Upper lobe of right lung (tissue), 1 donor: ENCODE results near the gene KRT4. TPM values are rescaled to one million over a fixed set of nuclear protein-coding genes. Genes with fewer than 3 reads are reported as not detected.

Source experiments
- ATAC-seq: fragments of 200-7000 bp; cut with Tn5 transposase; one replicate; pipeline ENCODE4 v1.9.1; 2020; ENCODE audit warnings: mild to moderate bottlenecking, moderate library complexity
- DNase-seq: peaks from one replicate; pipeline ENCODE4 v3.0.0-alpha.2; 2020
- H3K27ac ChIP-seq: fragments of 200-600 bp; one replicate; pipeline ENCODE4 v1.8.0; 2022
- H3K27me3 ChIP-seq: fragments of 200-600 bp; one replicate; pipeline ENCODE4 v1.8.0; 2022; ENCODE audit warnings: mild to moderate bottlenecking
- H3K36me3 ChIP-seq: fragments of 200-600 bp; one replicate; pipeline ENCODE4 v1.8.0; 2022
- H3K4me1 ChIP-seq: fragments of 200-600 bp; one replicate; pipeline ENCODE4 v1.8.0; 2022
- H3K4me3 ChIP-seq: fragments of 200-600 bp; one replicate; pipeline ENCODE4 v1.8.0; 2022; ENCODE audit warnings: mild to moderate bottlenecking
- H3K9me3 ChIP-seq: fragments of 200-600 bp; one replicate; pipeline ENCODE4 v1.8.0; 2022
- intact Hi-C: fragments of 100-400 bp; cut with DNase I; formaldehyde crosslinking; loops from one replicate; pipeline ENCODE4 v1.11.0; 2022
- total RNA-seq: library from RNA; stranded (reverse); fragmentation: NEBNext Ultra II Directional; extraction: Animal tissue kit (Norgen Biotek cat#: 25700); gene quantifications from one replicate; pipeline ENCODE4 v1.2.1, GENCODE V29; 2021
- TF ChIP-seq, protein P1 (sequence below): fragments of 200-600 bp; IDR thresholded peaks from one replicate; pipeline ENCODE4 v1.8.0; 2022; ENCODE audit warnings: antibody characterized with exemption
- donor health status: DM: no; HTN: yes; CAD: no; lungs with severe emphysema.

Gene KRT4
- total RNA-seq, 1 donor from 2014 or later, result 6.8 TPM

DNA sequence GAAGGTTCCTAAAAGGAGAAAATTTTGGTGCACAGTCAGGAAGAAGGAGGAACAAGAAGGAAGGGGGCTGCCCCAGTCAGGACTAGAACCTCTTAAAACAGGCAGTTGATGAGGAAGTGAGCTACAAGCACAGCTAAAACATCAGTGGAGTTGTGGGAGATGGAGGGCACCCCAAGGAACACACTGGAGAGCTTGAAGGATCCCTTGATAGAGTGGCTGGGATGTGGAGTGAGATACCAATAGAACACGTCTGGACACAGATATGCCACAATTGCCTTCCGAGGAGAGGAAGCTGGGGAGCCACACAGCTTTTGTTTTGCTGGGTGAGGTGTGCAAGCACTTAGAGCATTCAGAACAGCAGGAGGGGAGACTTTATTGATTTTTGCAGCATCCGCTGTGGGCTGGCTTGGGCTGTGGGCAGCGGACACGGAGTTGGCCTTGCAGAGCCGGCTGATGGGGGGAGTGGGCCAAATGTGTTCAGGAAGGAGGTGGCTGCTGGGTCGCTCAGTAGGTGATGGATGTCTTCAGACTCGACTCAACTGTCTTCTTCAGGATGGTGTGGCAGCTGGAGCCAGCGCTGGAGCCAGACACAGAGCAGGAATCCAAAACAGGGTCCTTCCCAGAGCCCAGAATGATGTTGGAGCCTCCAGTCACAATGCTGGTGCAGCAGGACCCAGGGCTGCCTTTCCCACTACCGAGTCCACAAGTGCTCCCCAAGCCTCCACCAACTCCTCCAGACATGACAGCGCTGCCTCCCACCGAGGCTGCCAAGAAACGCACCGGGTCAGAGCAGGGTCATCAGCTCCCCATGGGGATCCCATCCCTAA, 24.9 kb upstream of the KRT4 start:
- ATAC-seq (no peak), DNase-seq (no peak)
- TF ChIP-seq, protein P1, sequence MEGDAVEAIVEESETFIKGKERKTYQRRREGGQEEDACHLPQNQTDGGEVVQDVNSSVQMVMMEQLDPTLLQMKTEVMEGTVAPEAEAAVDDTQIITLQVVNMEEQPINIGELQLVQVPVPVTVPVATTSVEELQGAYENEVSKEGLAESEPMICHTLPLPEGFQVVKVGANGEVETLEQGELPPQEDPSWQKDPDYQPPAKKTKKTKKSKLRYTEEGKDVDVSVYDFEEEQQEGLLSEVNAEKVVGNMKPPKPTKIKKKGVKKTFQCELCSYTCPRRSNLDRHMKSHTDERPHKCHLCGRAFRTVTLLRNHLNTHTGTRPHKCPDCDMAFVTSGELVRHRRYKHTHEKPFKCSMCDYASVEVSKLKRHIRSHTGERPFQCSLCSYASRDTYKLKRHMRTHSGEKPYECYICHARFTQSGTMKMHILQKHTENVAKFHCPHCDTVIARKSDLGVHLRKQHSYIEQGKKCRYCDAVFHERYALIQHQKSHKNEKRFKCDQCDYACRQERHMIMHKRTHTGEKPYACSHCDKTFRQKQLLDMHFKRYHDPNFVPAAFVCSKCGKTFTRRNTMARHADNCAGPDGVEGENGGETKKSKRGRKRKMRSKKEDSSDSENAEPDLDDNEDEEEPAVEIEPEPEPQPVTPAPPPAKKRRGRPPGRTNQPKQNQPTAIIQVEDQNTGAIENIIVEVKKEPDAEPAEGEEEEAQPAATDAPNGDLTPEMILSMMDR, result no peak
- Histone ChIP-seq H3K4me1 (no peaks in the 10 kb centered on the region), H3K27ac (no peak overlapping the region), H3K9me3 (no peaks in the 10 kb centered on the region), H3K27me3 (peaks cover 10% of the 10 kb centered on the region), H3K4me3 (no peak overlapping the region), H3K36me3 (no peaks in the 10 kb centered on the region)
- intact Hi-C loops, result no loop called here

DNA sequence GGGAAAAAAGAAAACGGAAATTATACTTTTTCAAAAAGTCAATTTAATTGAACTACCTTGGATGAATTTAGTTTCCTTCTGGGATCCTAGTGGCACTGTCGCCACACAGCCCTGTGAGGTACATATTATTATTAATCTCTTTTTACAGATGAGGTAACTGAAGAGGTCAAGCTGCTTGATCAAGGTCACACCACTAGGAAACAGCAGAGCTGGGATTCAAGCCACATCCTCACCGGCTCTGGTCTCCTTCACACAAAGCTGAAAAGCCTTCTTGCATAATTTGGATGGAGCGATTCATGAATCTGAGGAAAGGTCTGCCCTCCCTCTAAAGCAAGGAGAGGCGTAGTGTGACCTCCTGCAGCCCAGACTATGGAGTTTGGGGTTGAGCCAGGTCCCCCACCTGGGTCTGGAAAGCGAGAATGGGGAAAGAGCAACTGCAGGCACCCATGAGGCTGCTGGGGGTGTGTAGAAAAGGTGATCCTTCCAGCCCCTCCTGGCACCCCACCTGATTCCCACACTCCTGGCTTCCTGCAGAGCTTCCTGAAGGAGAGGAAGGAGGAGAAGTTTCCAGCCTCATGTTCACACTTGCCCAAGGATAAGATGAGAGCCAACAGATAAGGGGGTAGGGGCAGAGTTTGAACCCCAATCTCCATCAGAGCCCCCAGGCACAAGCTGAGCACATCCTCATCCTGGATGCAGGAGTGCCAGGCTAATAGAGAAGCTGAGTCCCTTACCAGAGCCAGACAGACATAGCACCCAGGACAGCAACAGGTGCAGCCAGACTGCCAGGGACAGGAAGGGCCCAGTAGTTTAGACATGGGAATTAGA, 24.1 kb upstream of the KRT4 start:
- no peaks in the 10 kb centered on the region for H3K4me1 ChIP-seq
- ATAC-seq (no peak), DNase-seq (no peak)
- H3K36me3 ChIP-seq, result no peaks in the 10 kb centered on the region
- TF ChIP-seq, protein P1, result no peak
- H3K27ac ChIP-seq, result no peak overlapping the region
- H3K9me3 ChIP-seq, result no peaks in the 10 kb centered on the region
- H3K4me3 ChIP-seq, result no peak overlapping the region
- intact Hi-C loops, result no loop called here
- H3K27me3 ChIP-seq, result peaks cover 10% of the 10 kb centered on the region

DNA sequence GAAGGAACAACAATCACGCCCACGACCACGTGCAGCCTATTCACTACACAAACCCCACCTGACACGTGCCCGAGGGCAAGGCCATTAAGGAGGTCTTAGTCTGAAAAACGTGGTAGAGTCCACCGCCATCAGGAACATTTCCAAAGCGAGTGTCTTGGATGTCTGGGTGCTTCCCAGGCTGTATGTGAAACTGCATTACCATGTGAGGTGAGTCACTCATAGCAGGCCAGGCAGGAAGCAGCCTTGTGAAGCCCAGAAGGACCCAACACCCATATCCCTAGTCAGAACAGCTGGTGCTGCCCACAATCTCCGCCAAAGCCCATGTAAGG, 23.5 kb upstream of the KRT4 start:
- H3K4me1 ChIP-seq, result no peaks in the 10 kb centered on the region
- TF ChIP-seq, protein P1, result no peak
- no peak for DNase-seq

DNA sequence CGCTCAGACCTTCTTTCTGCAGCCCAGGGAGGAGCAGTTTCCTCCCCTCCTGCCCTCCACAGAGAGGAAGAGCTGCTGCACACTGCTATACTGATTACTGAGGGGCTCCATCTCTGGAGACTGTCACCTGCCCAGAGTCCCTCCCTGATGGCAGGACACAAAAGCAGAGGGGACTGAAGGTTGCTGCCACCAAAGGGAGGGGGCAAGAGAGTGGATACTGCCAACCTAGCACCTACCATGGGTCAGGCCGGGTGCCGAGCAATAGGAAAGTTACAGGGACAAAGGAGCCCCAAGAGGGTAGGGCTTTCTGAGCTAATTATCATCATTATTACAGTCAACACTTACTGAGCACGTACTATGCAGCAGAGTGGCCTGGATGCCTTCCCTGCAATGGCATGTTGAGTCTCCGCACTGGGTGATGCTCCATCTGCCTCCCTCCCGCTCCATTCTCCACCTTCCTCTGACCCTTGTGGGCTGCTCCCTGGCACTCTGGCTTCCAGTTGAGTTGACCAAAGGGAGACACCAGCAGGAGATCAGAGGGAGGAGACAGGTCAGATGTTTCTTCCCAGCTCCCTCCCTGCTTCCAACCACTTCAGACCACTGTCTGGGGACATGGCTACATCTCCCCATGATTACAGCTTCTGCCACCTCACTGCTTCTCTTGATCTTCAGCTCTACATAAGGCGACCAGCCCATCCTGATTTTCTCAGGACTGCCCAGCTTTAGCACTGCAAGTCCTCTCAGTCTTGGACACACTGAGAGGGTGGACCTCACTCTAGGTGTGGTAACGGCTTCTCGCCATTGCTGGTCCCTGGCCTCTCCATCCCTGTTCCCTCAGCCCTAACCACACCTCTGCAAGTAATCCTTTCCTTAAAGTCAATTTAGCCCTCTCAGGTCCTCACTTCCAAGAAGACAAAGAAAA, 22.8 kb upstream of the KRT4 start:
- ATAC-seq, result no peak
- Histone ChIP-seq H3K27ac (peak overlapping the region; percentile 36), H3K36me3 (no peaks in the 10 kb centered on the region), H3K4me1 (no peaks in the 10 kb centered on the region), H3K9me3 (no peaks in the 10 kb centered on the region), H3K27me3 (peaks cover 10% of the 10 kb centered on the region), H3K4me3 (no peak overlapping the region)
- DNase-seq, result no peak
- TF ChIP-seq, protein P1, result no peak
- intact Hi-C loops, result no loop called here

More for the DNA sequence above, 23.5 kb upstream of the KRT4 start:
- no peak overlapping the region for H3K27ac ChIP-seq
- H3K36me3 ChIP-seq, result no peaks in the 10 kb centered on the region
- ATAC-seq, result peak; percentile 36
- peaks cover 10% of the 10 kb centered on the region for H3K27me3 ChIP-seq
- intact Hi-C loops, result no loop called here
- H3K4me3 ChIP-seq, result no peak overlapping the region
- no peaks in the 10 kb centered on the region for H3K9me3 ChIP-seq

DNA sequence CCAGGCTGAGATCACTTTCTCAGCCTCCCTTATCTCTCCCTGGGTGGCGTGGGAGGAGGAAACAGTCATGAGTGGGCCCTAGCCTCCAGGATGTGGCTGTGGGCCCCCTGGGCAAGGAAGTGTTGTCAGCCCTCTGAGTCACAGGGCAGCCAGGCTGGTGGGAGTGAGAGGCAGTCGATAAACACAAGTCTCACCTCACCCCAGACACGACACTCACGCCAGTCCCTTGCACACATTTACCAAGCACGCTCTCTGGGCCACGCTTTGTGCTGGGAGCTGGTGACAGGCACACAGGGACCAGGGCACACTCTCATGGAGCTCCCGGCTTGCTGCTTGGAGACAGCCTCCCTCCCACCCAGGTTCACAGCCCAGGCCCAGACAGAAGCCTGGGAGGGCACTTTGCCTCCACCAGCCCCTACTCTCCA, 22.1 kb upstream of the KRT4 start:
- TF ChIP-seq, protein P1, result no peak
- Histone ChIP-seq H3K4me1 (no peaks in the 10 kb centered on the region), H3K27me3 (peaks cover 10% of the 10 kb centered on the region), H3K36me3 (no peaks in the 10 kb centered on the region), H3K27ac (peak overlapping the region; percentile 36), H3K4me3 (no peak overlapping the region), H3K9me3 (no peaks in the 10 kb centered on the region)
- intact Hi-C loops, result no loop called here
- peak; percentile 81 for ATAC-seq
- DNase-seq, result peak; percentile 81
